Measurements from ENCODE around the gene SIGLEC1.

GRCh38 chr20:3735768-3736167, 23.4 kb upstream of the SIGLEC1 start:
- TF ChIP-seq CTCF (IDR thresholded peaks at IDR 0.05; ENCODE audit: insufficient read depth, low read depth, low read length) (no peak), EZH2 (IDR thresholded peaks at IDR 0.05; ENCODE audit: insufficient read depth, low read length) (no peak)

Measured in astrocyte (in vitro differentiated cells and primary cell).